ENCODE results near the gene STKLD1. TPM values are rescaled to one million over a fixed set of nuclear protein-coding genes. Genes with fewer than 3 reads are reported as not detected.

The STKLD1 gene
- total RNA-seq, 4 donors from 2014 or later = 0.22 to 1.0 (median 0.69) TPM

DNA sequence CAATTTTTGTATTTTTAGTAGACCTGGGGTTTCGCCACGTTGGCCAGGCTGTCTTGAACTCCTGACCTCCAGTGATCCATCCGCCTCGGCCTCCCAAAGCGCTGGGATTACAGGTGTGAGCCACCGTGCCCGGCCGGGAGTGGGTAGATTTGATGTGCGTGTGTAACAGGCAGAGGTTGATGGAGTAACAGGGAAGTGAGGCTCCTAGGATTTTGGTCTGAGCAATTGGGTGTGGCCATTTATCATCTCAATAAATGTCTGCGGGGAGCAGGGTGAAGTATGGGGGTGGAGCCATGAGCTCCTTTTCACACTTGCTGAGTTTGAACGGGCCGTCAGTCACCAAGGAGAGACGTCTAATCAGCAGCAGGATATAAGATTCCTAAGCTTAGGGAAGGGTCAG, 42.8 kb downstream of the STKLD1 start:
- DNase-seq (ENCODE audit: low spot score in 2 of 2) = no peak
- Histone ChIP-seq H3K27me3 (no peaks in the 10 kb centered on the region), H3K9me3 (no peaks in the 10 kb centered on the region), H3K27ac (peak overlapping the region in 1 of 4 donors; percentile 88), H3K4me3 (peak overlapping the region in 1 of 4 donors; percentile 60), H3K36me3 (peaks cover 0 to 21% (median 0%) of the 10 kb centered on the region in 3 donors), H3K4me1 (peaks cover 0 to 33% (median 13%) of the 10 kb centered on the region in 4 donors)
- 70 to 72% methylated on average over 13 of the region's 13 CpGs for WGBS, 2 donors
- TF ChIP-seq EP300 (IDR thresholded peaks at IDR 0.05) = no peak
- TF ChIP-seq, protein P1, sequence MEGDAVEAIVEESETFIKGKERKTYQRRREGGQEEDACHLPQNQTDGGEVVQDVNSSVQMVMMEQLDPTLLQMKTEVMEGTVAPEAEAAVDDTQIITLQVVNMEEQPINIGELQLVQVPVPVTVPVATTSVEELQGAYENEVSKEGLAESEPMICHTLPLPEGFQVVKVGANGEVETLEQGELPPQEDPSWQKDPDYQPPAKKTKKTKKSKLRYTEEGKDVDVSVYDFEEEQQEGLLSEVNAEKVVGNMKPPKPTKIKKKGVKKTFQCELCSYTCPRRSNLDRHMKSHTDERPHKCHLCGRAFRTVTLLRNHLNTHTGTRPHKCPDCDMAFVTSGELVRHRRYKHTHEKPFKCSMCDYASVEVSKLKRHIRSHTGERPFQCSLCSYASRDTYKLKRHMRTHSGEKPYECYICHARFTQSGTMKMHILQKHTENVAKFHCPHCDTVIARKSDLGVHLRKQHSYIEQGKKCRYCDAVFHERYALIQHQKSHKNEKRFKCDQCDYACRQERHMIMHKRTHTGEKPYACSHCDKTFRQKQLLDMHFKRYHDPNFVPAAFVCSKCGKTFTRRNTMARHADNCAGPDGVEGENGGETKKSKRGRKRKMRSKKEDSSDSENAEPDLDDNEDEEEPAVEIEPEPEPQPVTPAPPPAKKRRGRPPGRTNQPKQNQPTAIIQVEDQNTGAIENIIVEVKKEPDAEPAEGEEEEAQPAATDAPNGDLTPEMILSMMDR (IDR thresholded peaks at IDR 0.05) = no peak

- Histone ChIP-seq H3K4me3 (no peak overlapping the region), H3K27me3 (no peaks in the 10 kb centered on the region), H3K4me1 (peaks cover 0 to 28% (median 13%) of the 10 kb centered on the region in 4 donors), H3K36me3 (peaks cover 0 to 21% (median 0%) of the 10 kb centered on the region in 3 donors), H3K9me3 (no peaks in the 10 kb centered on the region), H3K27ac (no peak overlapping the region)
- 61 to 71% methylated on average over 5 of the region's 5 CpGs for WGBS, 2 donors
- no peak for DNase-seq (ENCODE audit: low spot score in 2 of 2)
- no peak for TF ChIP-seq POLR2A (IDR thresholded peaks at IDR 0.05)
- TF ChIP-seq, protein P1 (IDR thresholded peaks at IDR 0.05) = no peak
- no peak for TF ChIP-seq EP300 (IDR thresholded peaks at IDR 0.05)
Observed at GRCh38 chr9:133420392-133420827, 44.2 kb downstream of the STKLD1 start.

GRCh38 chr9:133421615-133422542, 45.7 kb downstream of the STKLD1 start, which contains the start of gene ADAMTS13:
Gene ADAMTS13 (plus strand): TSS chr9:133422367. CDS start chr9:133422444, 77 bp downstream.
- Histone ChIP-seq H3K9me3 (no peaks in the 10 kb centered on the region), H3K4me1 (peaks cover 0 to 14% (median 6%) of the 10 kb centered on the region in 4 donors), H3K4me3 (no peak within 1 kb of the TSS), H3K27ac (no peak within 1 kb of the TSS), H3K36me3 (peaks cover 0 to 25% (median 0%) of the 10 kb centered on the region in 3 donors), H3K27me3 (peaks cover 0 to 10% of the 10 kb centered on the region in 2 donors)
- no peak for DNase-seq (ENCODE audit: low spot score in 2 of 2)
- TF ChIP-seq POLR2A (IDR thresholded peaks at IDR 0.05) = no peak
- no peak for TF ChIP-seq EP300 (IDR thresholded peaks at IDR 0.05)
- TF ChIP-seq, protein P1 (IDR thresholded peaks at IDR 0.05) = no peak
- 47 to 51% methylated on average over 22 to 23 of the region's 23 CpGs for WGBS, 2 donors

GRCh38 chr9:133423216-133423615, 47.0 kb downstream of the STKLD1 start:
- WGBS, 2 donors = 78 to 87% methylated on average over 3 of the region's 3 CpGs
- Histone ChIP-seq H3K4me3 (no peak overlapping the region), H3K27ac (no peak overlapping the region), H3K36me3 (peaks cover 0 to 31% (median 0%) of the 10 kb centered on the region in 3 donors), H3K27me3 (peaks cover 0 to 23% of the 10 kb centered on the region in 2 donors), H3K9me3 (no peaks in the 10 kb centered on the region), H3K4me1 (peaks cover 0 to 14% (median under 1%) of the 10 kb centered on the region in 4 donors)
- TF ChIP-seq, protein P1 (IDR thresholded peaks at IDR 0.05) = no peak
- TF ChIP-seq POLR2A (IDR thresholded peaks at IDR 0.05) (no peak), EP300 (IDR thresholded peaks at IDR 0.05) (no peak)
- no peak for DNase-seq (ENCODE audit: low spot score in 2 of 2)

GRCh38 chr9:133424187-133424586, 48.0 kb downstream of the STKLD1 start:
- Histone ChIP-seq H3K27me3 (peaks cover 0 to 26% of the 10 kb centered on the region in 2 donors), H3K4me1 (peaks cover 0 to 14% (median 2%) of the 10 kb centered on the region in 4 donors), H3K4me3 (no peak overlapping the region), H3K9me3 (no peaks in the 10 kb centered on the region), H3K27ac (no peak overlapping the region), H3K36me3 (peaks cover 0 to 31% (median 0%) of the 10 kb centered on the region in 3 donors)
- WGBS, 2 donors = 86 to 91% methylated on average over 12 of the region's 12 CpGs
- TF ChIP-seq, protein P1 (IDR thresholded peaks at IDR 0.05) = no peak
- TF ChIP-seq POLR2A (IDR thresholded peaks at IDR 0.05) (no peak), EP300 (IDR thresholded peaks at IDR 0.05) (no peak)
- no peak for DNase-seq (ENCODE audit: low spot score in 2 of 2)

Measured in tibial nerve (tissue), 4 donors.